ENCODE measurements around the gene RAVER1. TPM values are rescaled to one million over a fixed set of nuclear protein-coding genes. Genes with fewer than 3 reads are reported as not detected.

RAVER1 gene, protein sequence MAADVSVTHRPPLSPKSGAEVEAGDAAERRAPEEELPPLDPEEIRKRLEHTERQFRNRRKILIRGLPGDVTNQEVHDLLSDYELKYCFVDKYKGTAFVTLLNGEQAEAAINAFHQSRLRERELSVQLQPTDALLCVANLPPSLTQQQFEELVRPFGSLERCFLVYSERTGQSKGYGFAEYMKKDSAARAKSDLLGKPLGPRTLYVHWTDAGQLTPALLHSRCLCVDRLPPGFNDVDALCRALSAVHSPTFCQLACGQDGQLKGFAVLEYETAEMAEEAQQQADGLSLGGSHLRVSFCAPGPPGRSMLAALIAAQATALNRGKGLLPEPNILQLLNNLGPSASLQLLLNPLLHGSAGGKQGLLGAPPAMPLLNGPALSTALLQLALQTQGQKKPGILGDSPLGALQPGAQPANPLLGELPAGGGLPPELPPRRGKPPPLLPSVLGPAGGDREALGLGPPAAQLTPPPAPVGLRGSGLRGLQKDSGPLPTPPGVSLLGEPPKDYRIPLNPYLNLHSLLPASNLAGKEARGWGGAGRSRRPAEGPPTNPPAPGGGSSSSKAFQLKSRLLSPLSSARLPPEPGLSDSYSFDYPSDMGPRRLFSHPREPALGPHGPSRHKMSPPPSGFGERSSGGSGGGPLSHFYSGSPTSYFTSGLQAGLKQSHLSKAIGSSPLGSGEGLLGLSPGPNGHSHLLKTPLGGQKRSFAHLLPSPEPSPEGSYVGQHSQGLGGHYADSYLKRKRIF
- 6.2 and 14.1 TPM in 2 replicates for total RNA-seq

DNA sequence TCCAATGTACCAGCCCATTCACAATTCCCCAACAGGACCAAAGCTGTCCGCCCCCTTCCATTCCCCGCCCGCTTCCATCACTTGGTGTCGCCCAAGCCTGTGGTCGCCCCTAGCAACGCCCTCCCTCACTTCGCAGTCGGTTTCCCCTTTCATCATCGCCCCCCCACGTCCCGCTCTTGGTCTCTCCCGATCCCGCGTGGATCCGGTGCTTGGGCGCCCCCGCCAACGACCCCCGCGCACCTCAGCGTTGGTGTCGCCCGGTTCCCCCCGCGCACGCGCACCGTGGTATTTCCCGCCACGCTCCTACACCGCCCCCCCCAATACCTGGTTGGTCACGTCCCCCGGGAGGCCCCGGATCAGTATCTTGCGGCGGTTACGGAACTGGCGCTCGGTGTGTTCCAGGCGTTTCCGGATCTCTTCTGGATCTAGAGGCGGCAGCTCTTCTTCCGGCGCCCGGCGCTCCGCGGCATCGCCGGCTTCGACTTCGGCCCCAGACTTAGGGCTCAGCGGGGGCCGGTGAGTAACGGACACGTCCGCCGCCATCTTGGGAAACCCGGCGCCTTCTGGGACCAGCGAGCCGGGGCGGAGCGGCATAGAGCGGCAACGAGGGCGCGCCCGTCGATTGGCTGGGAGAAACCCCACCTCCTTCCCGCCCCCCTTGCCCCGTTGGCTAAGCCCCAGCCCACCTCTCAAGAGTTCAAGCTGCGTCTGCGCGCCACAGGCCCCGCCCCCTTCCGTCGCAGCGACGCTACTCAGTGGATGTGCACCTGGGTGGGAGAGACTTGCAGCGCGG, at the start of gene RAVER1:
RAVER1 (minus strand) TSS at position 565 of the 793 bp plus-strand sequence; CDS start at position 543, 22 bp downstream.

DNA sequence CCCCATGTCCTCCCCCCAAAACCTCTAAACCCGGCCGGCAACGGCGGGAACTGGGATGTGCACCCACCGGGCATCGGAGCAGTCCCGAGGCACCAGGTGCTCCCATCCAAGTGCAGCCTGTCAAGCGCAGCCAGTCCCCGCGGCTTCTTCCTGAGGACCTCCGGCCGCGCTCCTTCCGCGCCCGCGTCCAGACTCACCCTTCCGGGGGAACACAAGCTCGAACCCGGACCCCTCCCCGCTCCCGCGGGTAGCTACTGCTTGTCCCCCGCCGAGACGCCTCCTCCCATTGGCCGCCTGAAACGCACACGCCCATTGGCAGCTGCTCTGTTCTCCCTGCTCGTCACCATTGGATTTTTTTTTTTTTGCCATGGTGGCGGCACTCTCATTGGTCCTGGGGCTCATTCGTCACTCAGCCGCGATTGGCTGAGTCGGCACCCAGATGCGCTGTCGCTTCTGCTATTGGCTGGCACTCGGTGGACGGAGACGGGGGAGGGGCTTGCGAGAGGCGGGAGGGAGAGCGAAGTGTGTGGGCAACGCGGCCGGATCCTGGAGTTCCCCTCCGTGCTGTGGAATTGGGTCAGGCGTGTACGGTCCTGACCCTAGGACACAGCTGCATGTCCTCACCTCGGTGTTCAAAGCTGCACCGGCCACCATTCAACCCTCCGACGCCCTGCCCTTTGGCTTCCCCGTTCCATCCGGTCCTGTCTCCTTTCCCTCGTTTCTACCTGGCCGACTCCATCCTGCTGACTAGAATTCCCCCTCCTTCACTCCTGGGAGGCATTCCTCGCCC, 47.2 kb upstream of the RAVER1 start, which contains the start of gene TYK2:
TYK2 (minus strand) TSS at position 260 of the 790 bp plus-strand sequence. CDS start 2,166 bp downstream, outside the sequence.

DNA sequence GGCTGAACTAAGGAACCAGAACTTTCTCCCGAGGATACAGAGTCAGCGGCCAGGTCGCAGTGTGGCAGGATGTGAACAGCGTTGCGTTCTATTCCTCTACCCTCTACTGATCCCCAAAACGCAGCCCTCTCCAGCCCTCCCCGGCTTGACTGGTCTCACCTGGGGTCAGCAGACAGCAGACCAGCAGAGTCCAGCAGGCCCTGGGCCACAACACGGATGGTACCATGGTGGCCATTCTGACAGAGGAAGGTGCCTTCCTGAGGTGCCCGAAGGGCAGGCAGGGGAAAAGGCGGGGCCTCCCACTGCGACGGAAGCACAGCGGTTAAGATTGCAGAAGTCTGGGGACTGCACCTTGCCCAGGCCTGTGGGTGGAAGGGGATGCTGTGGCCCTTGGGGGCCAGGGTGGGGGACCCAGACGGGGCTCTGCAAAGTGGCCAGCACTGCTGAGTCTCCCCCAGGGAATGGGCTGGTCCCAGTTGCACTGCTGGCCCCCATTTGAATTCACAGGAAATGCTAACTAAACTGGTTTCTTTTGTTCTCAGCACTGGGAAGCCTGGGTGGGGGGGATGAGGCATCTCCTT, 6.1 kb upstream of the RAVER1 start, which contains the start of gene ICAM3:
ICAM3 (minus strand) TSS at position 245 of the 581 bp plus-strand sequence; CDS start at position 235, 10 bp downstream.

DNA sequence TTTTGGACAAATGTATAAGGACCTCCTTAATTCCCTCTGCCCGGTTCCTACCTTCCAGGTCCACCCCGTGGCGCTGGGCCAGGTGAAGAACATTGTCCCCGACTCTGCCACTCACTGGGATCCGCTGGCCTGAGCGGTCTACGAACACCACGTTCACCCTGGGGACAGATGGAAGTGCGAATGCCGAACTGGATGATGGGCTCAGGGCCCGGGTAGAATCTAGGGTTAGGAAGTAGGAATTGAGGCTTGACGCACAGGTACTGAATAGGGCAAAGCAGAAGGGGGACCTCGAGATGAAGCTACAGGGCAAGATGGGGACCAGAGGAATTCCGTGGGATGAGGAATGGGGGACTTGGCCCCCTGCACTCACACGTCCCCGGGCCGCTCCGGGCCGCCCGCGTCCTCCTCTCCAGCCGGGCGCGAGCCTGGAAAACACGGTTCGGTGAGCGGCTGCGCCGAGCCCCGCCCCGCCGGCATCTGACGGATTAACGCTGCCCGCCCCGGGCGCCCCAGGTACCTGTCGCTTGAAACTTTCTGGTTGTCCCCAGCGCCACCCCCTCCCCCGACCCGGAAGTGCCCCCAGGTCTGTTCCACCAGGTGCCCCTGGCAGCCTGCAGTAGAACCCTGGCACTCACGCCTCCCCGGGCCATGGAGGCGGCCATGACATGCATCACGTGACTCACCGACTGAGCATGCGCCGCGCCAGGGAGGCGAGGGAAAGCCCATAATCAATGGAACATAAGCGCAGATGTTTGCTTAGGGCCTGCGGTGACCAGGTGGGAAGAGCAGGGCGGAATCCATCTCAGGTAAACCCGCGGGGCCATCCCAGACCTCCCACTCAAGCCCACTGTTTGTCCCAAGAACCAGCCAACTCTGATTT, 17.8 kb downstream of the RAVER1 start, which contains the start of gene FDX2:
FDX2 (minus strand) TSS at position 681 of the 880 bp plus-strand sequence; CDS start at position 662, 19 bp downstream.

DNA sequence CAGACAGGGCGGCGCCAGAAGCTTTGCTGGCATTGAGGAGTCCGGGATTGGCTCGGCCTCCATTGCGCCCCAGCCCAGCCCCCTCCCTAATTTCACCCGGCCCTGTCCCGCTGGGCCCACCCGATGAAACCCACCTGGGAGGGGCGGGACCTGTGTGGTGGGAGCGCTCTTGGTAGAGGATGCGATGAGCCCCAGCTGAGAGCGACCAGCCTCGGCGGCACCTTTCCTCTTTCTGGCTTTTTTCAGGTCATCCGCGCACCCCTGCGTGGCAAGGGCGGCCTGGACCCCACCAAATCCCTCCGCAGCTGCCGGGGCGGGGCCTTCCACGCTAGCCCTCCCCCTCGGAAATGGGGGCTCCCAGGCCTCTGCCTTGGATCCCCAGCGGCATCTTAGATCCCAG, 23.9 kb downstream of the RAVER1 start, which contains the start of gene ZGLP1:
ZGLP1 (minus strand) TSS at position 393 of the 400 bp plus-strand sequence.

DNA sequence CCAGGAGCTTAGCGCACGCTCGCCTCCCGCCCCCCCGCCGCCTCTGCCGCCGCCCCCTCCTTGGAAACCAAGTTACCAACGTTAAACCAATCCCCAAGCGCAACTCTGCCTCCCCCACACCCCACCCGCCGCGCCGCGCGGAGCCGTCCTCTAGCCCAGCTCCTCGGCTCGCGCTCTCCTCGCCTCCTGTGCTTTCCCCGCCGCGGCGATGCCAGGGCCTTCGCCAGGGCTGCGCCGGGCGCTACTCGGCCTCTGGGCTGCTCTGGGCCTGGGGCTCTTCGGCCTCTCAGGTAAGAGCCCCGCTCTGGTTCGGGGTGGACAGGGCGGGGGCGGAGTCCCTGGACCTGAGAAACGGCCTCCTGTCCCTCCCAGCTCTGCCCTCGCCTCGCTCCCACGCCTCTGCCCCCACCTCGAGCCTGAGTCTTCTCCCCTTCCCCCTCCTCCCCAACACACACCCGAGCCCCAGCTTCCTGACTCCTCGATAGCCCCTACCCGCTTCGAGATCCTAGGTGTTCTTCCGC, 43.4 kb downstream of the RAVER1 start, which contains the start of gene ICAM5:
ICAM5 (plus strand) TSS at position 117 of the 521 bp plus-strand sequence; CDS start at position 209, 92 bp downstream.

DNA sequence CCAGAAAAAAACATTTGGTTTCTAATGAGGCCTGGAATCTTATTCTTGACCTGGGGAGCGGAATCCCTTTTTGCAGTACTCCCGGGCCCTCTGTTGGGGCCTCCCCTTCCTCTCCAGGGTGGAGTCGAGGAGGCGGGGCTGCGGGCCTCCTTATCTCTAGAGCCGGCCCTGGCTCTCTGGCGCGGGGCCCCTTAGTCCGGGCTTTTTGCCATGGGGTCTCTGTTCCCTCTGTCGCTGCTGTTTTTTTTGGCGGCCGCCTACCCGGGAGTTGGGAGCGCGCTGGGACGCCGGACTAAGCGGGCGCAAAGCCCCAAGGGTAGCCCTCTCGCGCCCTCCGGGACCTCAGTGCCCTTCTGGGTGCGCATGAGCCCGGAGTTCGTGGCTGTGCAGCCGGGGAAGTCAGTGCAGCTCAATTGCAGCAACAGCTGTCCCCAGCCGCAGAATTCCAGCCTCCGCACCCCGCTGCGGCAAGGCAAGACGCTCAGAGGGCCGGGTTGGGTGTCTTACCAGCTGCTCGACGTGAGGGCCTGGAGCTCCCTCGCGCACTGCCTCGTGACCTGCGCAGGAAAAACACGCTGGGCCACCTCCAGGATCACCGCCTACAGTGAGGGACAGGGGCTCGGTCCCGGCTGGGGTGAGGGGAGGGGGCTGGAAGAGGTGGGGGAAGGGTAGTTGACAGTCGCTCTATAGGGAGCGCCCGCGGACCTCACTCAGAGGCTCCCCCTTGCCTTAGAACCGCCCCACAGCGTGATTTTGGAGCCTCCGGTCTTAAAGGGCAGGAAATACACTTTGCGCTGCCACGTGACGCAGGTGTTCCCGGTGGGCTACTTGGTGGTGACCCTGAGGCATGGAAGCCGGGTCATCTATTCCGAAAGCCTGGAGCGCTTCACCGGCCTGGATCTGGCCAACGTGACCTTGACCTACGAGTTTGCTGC, 46.3 kb downstream of the RAVER1 start, which contains the start of gene ICAM4:
ICAM4 (plus strand) TSS at position 153 of the 935 bp plus-strand sequence; CDS start at position 211, 58 bp downstream.

DNA sequence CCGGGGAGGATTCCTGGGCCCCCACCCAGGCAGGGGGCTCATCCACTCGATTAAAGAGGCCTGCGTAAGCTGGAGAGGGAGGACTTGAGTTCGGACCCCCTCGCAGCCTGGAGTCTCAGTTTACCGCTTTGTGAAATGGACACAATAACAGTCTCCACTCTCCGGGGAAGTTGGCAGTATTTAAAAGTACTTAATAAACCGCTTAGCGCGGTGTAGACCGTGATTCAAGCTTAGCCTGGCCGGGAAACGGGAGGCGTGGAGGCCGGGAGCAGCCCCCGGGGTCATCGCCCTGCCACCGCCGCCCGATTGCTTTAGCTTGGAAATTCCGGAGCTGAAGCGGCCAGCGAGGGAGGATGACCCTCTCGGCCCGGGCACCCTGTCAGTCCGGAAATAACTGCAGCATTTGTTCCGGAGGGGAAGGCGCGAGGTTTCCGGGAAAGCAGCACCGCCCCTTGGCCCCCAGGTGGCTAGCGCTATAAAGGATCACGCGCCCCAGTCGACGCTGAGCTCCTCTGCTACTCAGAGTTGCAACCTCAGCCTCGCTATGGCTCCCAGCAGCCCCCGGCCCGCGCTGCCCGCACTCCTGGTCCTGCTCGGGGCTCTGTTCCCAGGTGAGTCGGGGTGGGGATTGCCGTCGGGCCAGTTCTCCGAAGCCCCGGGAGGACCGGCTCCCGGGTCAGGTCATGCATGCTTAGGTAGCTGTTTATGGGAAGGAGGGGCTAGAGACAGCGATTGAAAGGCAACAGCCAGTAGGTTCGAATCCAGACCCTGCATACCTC, 62.5 kb downstream of the RAVER1 start, which contains the start of gene ICAM1:
ICAM1 (plus strand) TSS at position 505 of the 779 bp plus-strand sequence; CDS start at position 545, 40 bp downstream.

Small RNAs within 50 kb of the gene (small RNA-seq; reads per million reads assigned to genes)
- gene AC011511.1 (not detected), gene AC011511.4 (not detected)

Other genes starting within 250 kb of the RAVER1 start
- gene SHFL, start 247.2 kb downstream of the RAVER1 start, total RNA-seq, result 13.1 and 16.2 TPM in 2 replicates
- gene ANGPTL6, start 230.9 kb downstream of the RAVER1 start, total RNA-seq, result 0.37 TPM in 1 of 2 replicates, not detected in the other
- 35.6 and 45.5 TPM in 2 replicates for gene PPAN, start 227.2 kb downstream of the RAVER1 start, total RNA-seq
- gene P2RY11, start 221.8 kb downstream of the RAVER1 start, total RNA-seq, result 2.9 and 3.5 TPM in 2 replicates
- 237 and 313 TPM in 2 replicates for gene EIF3G, start 213.6 kb downstream of the RAVER1 start, total RNA-seq
- 82.7 and 148 TPM in 2 replicates for gene DNMT1, start 138.6 kb downstream of the RAVER1 start, total RNA-seq
- 37.5 and 56.1 TPM in 2 replicates for gene S1PR2, start 102.2 kb downstream of the RAVER1 start, total RNA-seq
- gene MRPL4, start 81.3 kb downstream of the RAVER1 start, total RNA-seq, result 70.9 and 71.2 TPM in 2 replicates
- gene ICAM1, start 62.4 kb downstream of the RAVER1 start, total RNA-seq, result 4.4 and 5.3 TPM in 2 replicates
- gene ICAM4, start 46.6 kb downstream of the RAVER1 start, total RNA-seq, result 0.39 TPM in 1 of 2 replicates, not detected in the other
- under 0.01 and 0.20 TPM in 2 replicates for gene ICAM5, start 43.6 kb downstream of the RAVER1 start, total RNA-seq
- 0.20 and 0.37 TPM in 2 replicates for gene ZGLP1, start 23.7 kb downstream of the RAVER1 start, total RNA-seq
- gene FDX2, start 17.5 kb downstream of the RAVER1 start, total RNA-seq, result 11.4 and 15.6 TPM in 2 replicates
- gene ICAM3, start 6.1 kb upstream of the RAVER1 start, total RNA-seq, result 8.4 and 11.4 TPM in 2 replicates
- gene TYK2, start 47.0 kb upstream of the RAVER1 start, total RNA-seq, result 63.9 and 75.5 TPM in 2 replicates
- 153 and 160 TPM in 2 replicates for gene CDC37, start 70.0 kb upstream of the RAVER1 start, total RNA-seq
- gene PDE4A, start 87.0 kb upstream of the RAVER1 start, total RNA-seq, result 5.1 and 6.1 TPM in 2 replicates
- 65.4 and 67.6 TPM in 2 replicates for gene KEAP1, start 169.8 kb upstream of the RAVER1 start, total RNA-seq
- gene S1PR5, start 183.9 kb upstream of the RAVER1 start, total RNA-seq, result 0.20 and 0.37 TPM in 2 replicates
- 13.3 and 14.3 TPM in 2 replicates for gene ATG4D, start 210.4 kb upstream of the RAVER1 start, total RNA-seq
- gene KRI1, start 232.5 kb upstream of the RAVER1 start, total RNA-seq, result 8.8 and 10.8 TPM in 2 replicates
- gene CDKN2D, start 235.4 kb upstream of the RAVER1 start, total RNA-seq, result 4.8 and 5.9 TPM in 2 replicates

Measured in subcutaneous preadipocyte (primary cell).